HCT116 (cell line): ENCODE measurements around the gene LRPPRC. TPM values are rescaled to one million over a fixed set of nuclear protein-coding genes. Genes with fewer than 3 reads are reported as not detected.

Source experiments
- ATAC-seq: fragments of 200-7000 bp; cut with Tn5 transposase; 2 replicates; pipeline ENCODE4 v1.9.1; 2020; ENCODE audit warnings: mild to moderate bottlenecking, moderate library complexity
- BruUV-seq: library from RNA; stranded (reverse); fragments of 400-500 nt; replicated peaks from 2 replicates; lab custom pipeline; 2021; lab: Mats Ljungman, UMichigan
- CTCF ChIA-PET: fragments of 300-600 bp; sonication (Branson Sonifier 250); formaldehyde crosslinking; loops from one replicate; lab custom pipeline; 2021; ENCODE audit warnings: antibody characterized with exemption; lab: Charles Lee
- POLR2A ChIA-PET: fragments of 300-600, 350-600 bp; sonication (Branson Sonifier 250); formaldehyde crosslinking; loops from one replicate; lab custom pipeline; 2021; ENCODE audit warnings: antibody characterized with exemption; lab: Charles Lee
- RAD21 ChIA-PET, 2 experiments: fragments of 300-600 bp; sonication (Branson Sonifier 250); formaldehyde crosslinking; loops; one replicate each; lab custom pipeline; 2023; ENCODE audit warnings: low total read pairs in 2 of 2; ENCODE audit not compliant: uncharacterized antibody in 2 of 2, unreplicated experiment in 2 of 2, low non-redundant PET in 1 of 2; lab: Charles Lee
- DNase-seq: peaks from one replicate; pipeline ENCODE4 v3.0.0-alpha.2; 2010; ENCODE audit warnings: low read depth, low spot score
- H2AFZ ChIP-seq: fragments of 200-600 bp; shearing (Covaris generic), sonication (generic); 2 replicates; pipeline ENCODE4 v1.6.1; 2017; ENCODE audit warnings: low read depth, mixed run types, mixed read lengths, antibody characterized with exemption, low read length; ENCODE audit not compliant: poor library complexity, severe bottlenecking
- H3K27ac ChIP-seq: 2 replicates; pipeline ENCODE4 v1.5.1; 2012; ENCODE audit warnings: low read depth, low read length
- H3K27me3 ChIP-seq: fragments of 200-600 bp; sonication (generic); 2 replicates; pipeline ENCODE4 v1.6.1; 2016; ENCODE audit warnings: mixed run types, low read length, mixed read lengths; ENCODE audit not compliant: insufficient read depth
- H3K36me3 ChIP-seq, 2 experiments: fragments of 200-500 bp in 1 of 2; fragments of 200-600 bp in 1 of 2; sonication (Bioruptor generic) in 1 of 2; sonication (generic) in 1 of 2; 2 replicates each; pipeline versions ENCODE4 v1.5.1 to v1.6.1; 2014 to 2016; ENCODE audit warnings: low read length in 2 of 2, inconsistent platforms in 1 of 2, mixed read lengths in 1 of 2, mixed run types in 1 of 2; ENCODE audit not compliant: insufficient read depth in 2 of 2, control insufficient read depth in 1 of 2
- H3K4me1 ChIP-seq, 2 experiments: fragments of 200-600 bp in 1 of 2; sonication (generic) in 1 of 2; 2 replicates each; pipeline versions ENCODE4 v1.5.1 to v1.6.1; 2012 to 2017; ENCODE audit warnings: low read length in 2 of 2, inconsistent platforms in 1 of 2, mild to moderate bottlenecking in 1 of 2, mixed read lengths in 1 of 2, mixed run types in 1 of 2, moderate library complexity in 1 of 2; ENCODE audit not compliant: insufficient read depth in 2 of 2, control insufficient read depth in 1 of 2
- H3K4me2 ChIP-seq: fragments of 200-600 bp; sonication (generic); 2 replicates; pipeline ENCODE4 v1.6.1; 2017; ENCODE audit warnings: mixed run types, low read length, mixed read lengths
- H3K4me3 ChIP-seq, 2 experiments: fragments of 200-600 bp in 1 of 2; sonication (generic) in 1 of 2; replicated peaks in 1 of 2; 2 replicates each; pipeline ENCODE4 v1.5.1; 2011 to 2016; ENCODE audit warnings: low read length in 2 of 2, control low read depth in 1 of 2, low read depth in 1 of 2, mild to moderate bottlenecking in 1 of 2, mixed read lengths in 1 of 2, mixed run types in 1 of 2
- H3K79me2 ChIP-seq: fragments of 200-600 bp; sonication (generic); 2 replicates; pipeline ENCODE4 v1.6.1; 2017; ENCODE audit warnings: mild to moderate bottlenecking, mixed run types, low read length, moderate library complexity, mixed read lengths; ENCODE audit not compliant: insufficient read depth
- H3K9ac ChIP-seq: fragments of 200-600 bp; sonication (generic); 2 replicates; pipeline ENCODE4 v1.6.1; 2016; ENCODE audit warnings: low read length, mixed read lengths
- H3K9me2 ChIP-seq: fragments of 200-600 bp; sonication (generic), shearing (Covaris generic); 2 replicates; pipeline ENCODE4 v1.6.1; 2017; ENCODE audit warnings: mixed run types, mild to moderate bottlenecking, moderate library complexity; ENCODE audit not compliant: insufficient read depth
- H3K9me3 ChIP-seq, 2 experiments: fragments of 200-500 bp in 1 of 2; fragments of 200-600 bp in 1 of 2; sonication (Bioruptor generic) in 1 of 2; sonication (generic) in 1 of 2; 2 replicates each; pipeline ENCODE4 v1.6.1; 2014 to 2017; ENCODE audit warnings: low read length in 2 of 2, mixed read lengths in 2 of 2, inconsistent platforms in 1 of 2, low read depth in 1 of 2, mild to moderate bottlenecking in 1 of 2, mixed run types in 1 of 2, moderate library complexity in 1 of 2; ENCODE audit not compliant: control insufficient read depth in 1 of 2, insufficient read depth in 1 of 2
- H4K20me1 ChIP-seq: fragments of 200-600 bp; sonication (generic), shearing (Covaris generic); 2 replicates; pipeline ENCODE4 v1.6.1; 2017; ENCODE audit warnings: mixed run types, mild to moderate bottlenecking, moderate library complexity; ENCODE audit not compliant: insufficient read depth
- ATF3 ChIP-seq: IDR thresholded peaks from 2 replicates; pipeline ENCODE4 v1.6.1; 2012
- CBX3 ChIP-seq: IDR thresholded peaks from 2 replicates; pipeline ENCODE4 v1.6.1; 2012; ENCODE audit warnings: low read depth
- CTCF ChIP-seq, 3 experiments: fragments of 200-600 bp in 1 of 3; sonication (generic) in 1 of 3; IDR thresholded peaks in 2 of 3; conservative IDR thresholded peaks in 1 of 3; 2 replicates each; pipeline ENCODE4 v1.5.1; 2012 to 2017; ENCODE audit warnings: low read depth in 2 of 3, low read length in 2 of 3, antibody characterized with exemption in 1 of 3, borderline replicate concordance in 1 of 3, control low read depth in 1 of 3, mild to moderate bottlenecking in 1 of 3, mixed read lengths in 1 of 3, mixed run types in 1 of 3, moderate library complexity in 1 of 3; ENCODE audit not compliant: insufficient read depth in 1 of 3
- EGR1 ChIP-seq: IDR thresholded peaks from 2 replicates; pipeline ENCODE4 v1.6.1; 2012; ENCODE audit warnings: low read depth
- ELF1 ChIP-seq: IDR thresholded peaks from 2 replicates; pipeline ENCODE4 v1.6.1; 2012; ENCODE audit warnings: low read depth, borderline replicate concordance
- EZH2 ChIP-seq: fragments of 200-600 bp; sonication (generic); IDR thresholded peaks from 2 replicates; pipeline ENCODE4 v1.6.1; 2017; ENCODE audit warnings: antibody characterized with exemption, mixed run types
- EZH2phosphoT487 ChIP-seq: fragments of 200-600 bp; IDR thresholded peaks from 2 replicates; pipeline ENCODE4 v1.6.1; 2018; ENCODE audit warnings: antibody characterized with exemption, borderline replicate concordance
- POLR2AphosphoS5 ChIP-seq: IDR thresholded peaks from 2 replicates; pipeline ENCODE4 v1.6.1; 2011; ENCODE audit warnings: mild to moderate bottlenecking, low read depth, low read length, moderate library complexity
- REST ChIP-seq: IDR thresholded peaks from 2 replicates; pipeline ENCODE4 v1.6.1; 2012; ENCODE audit warnings: low read depth
- SIN3A ChIP-seq: IDR thresholded peaks from 2 replicates; pipeline ENCODE4 v1.6.1; 2012; ENCODE audit warnings: low read depth
- SP1 ChIP-seq: IDR thresholded peaks from 2 replicates; pipeline ENCODE4 v1.6.1; 2012; ENCODE audit warnings: low read depth
- TCF7L2 ChIP-seq: IDR thresholded peaks from 2 replicates; pipeline ENCODE4 v1.7.0; 2011; ENCODE audit warnings: borderline replicate concordance, inconsistent platforms; ENCODE audit not compliant: insufficient read depth, insufficient read length; ENCODE audit errors: extremely low read depth
- YY1 ChIP-seq: IDR thresholded peaks from 2 replicates; pipeline ENCODE4 v1.6.1; 2011; ENCODE audit warnings: low read length, low read depth, moderate library complexity, mild to moderate bottlenecking; ENCODE audit not compliant: insufficient replicate concordance; ENCODE audit errors: extremely low read depth
- ZFX ChIP-seq: fragments of 450-650 bp; IDR thresholded peaks from 2 replicates; pipeline ENCODE4 v1.6.1; 2017
- intact Hi-C: fragments of 100-400 bp; cut with micrococcal nuclease; formaldehyde crosslinking; loops from 2 replicates; pipeline ENCODE4 v1.10.0; 2022
- total RNA-seq: library from RNA; stranded (reverse); gene quantifications from one replicate; pipeline ENCODE4 v1.2.1, GENCODE V29; 2021; ENCODE audit not compliant: unreplicated experiment

LRPPRC gene
- total RNA-seq, 1 experiment from 2014 or later = 210 TPM

- H4K20me1 ChIP-seq = peaks cover 13% of the 10 kb centered on the region; the same call in 1 of the 2 replicates
- ChIA-PET CTCF (no interaction called here), POLR2A (no interaction called here), RAD21 (no interaction called here)
- DNase-seq (no peak), ATAC-seq (no peak)
- no peak overlapping the region for H3K4me2 ChIP-seq
- BruUV-seq = no TSS peak
- H3K36me3 ChIP-seq = peaks cover 64 to 79% of the 10 kb centered on the region in 2 experiments
- peaks cover 15% of the 10 kb centered on the region; the same call in 1 of the 2 replicates for H3K79me2 ChIP-seq
- no peak overlapping the region for H3K9ac ChIP-seq
- H3K9me3 ChIP-seq = no peaks in the 10 kb centered on the region
- H2AFZ ChIP-seq = no peak overlapping the region
- H3K4me1 ChIP-seq = no peaks in the 10 kb centered on the region
- no peaks in the 10 kb centered on the region for H3K27me3 ChIP-seq
- intact Hi-C loops = no loop called here
- no peak overlapping the region for H3K4me3 ChIP-seq
- no peaks in the 10 kb centered on the region for H3K9me2 ChIP-seq
- TF ChIP-seq TCF7L2 (no peak), SP1 (no peak), ATF3 (no peak), EZH2 (no peak), YY1 (no peak), CTCF (IDR thresholded peaks at IDR 0.05 in 2 of 3, conservative IDR thresholded peaks at IDR 0.05 in 1 of 3; ENCODE audit: borderline replicate concordance in 1 of 3, insufficient read depth in 1 of 3, low read depth in 2 of 3, low read length in 2 of 3) (no peak), POLR2AphosphoS5 (no peak), CBX3 (no peak), EGR1 (no peak), ZFX (no peak), SIN3A (no peak), EZH2phosphoT487 (no peak), REST (no peak), ELF1 (no peak)
- TF ChIP-seq, all 23 proteins: peak for 0
- no peak overlapping the region for H3K27ac ChIP-seq
Measured at GRCh38 chr2:43890855-43891254, 104.9 kb downstream of the LRPPRC start.
